ENCODE measurements around the gene SELENOO.
A peak's percentile ranks its signal among the peaks of the same experiment; 100 is the strongest.

The SELENOO gene

DNA sequence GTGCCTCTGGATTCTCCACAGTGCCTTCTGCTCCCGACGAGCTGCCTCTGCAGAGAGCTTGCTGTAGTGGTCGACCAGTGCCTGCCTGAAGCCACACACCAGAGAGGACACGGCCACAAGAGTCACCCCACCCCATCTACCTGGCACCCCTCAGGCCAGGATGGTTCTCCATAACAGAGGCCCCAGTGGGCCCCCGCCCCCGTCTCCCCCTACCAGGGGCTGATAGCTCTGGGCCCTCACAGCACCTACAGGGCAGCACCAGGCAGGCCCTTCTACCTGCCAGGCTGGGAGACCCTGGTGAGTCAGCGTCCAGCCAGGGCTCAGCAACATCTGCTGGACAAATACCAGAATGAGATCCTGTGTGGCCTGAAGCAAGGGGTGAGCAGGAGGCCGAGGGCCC is 21.7 kb downstream of the SELENOO start:
- H3K4me3 ChIP-seq (ENCODE audit: low read length): no peak overlapping the region
- DNase-seq (ENCODE audit: low read depth, low spot score): no peak

DNA sequence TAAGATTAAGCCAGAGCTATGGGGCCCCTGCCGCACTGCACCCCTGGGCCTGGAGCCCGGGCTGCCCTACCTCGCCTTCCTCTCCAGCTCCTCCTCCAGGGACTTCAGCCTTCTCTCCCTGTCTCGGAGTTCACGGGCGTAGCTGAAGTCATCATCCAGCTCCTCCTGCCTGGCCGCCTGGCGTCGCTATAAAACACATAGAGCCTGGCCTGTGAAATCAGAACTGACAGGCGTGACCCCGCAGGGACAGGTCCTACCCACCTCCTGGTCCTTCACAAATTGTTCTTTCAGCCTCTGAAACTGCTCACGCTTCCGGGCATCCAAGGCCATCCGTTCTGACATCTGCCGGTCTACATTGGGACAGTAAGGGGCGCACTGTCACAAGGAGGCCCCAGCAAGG is 23.3 kb downstream of the SELENOO start:
- DNase-seq (ENCODE audit: low read depth, low spot score): no peak
- no peak overlapping the region for H3K4me3 ChIP-seq (ENCODE audit: low read length)

DNA sequence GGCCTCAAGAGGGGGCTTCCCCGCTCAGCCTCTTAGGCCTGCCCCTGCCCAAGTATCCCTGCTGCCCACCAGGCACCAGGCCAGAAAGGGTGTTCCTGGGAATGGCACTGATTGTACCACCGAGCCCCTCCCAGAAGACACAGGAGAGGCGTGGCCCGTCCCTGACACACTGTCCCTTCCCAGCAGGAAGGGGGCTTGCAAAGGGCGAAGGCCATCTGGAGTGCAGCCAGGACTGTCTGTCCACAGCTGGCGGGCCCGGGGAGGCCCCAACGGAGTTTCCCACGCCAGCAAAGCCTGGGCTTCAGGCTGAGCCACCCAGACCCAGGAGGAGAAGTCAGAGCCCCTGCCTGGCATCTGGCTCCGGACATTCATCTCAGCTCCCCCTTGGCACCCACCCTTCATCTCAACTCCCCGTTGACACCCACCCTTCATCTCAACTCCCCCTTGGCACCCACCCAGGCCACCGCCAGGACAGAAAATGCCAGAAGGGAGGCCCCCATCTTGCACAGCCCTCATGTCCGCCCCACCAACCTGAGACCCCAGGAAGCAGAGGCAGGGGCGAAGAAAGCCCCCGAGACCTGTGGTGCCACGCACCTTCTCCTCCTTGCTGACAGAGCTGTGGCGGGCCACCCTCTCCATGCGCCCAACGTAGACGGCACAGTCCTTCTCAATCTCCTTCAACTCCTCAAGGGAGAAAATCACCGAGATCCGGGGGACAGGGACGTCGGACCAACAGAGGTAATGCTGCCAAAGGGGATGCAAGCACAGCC is 24.6 kb downstream of the SELENOO start:
- no peak overlapping the region for H3K4me3 ChIP-seq (ENCODE audit: low read length)
- DNase-seq (ENCODE audit: low read depth, low spot score): no peak

DNA sequence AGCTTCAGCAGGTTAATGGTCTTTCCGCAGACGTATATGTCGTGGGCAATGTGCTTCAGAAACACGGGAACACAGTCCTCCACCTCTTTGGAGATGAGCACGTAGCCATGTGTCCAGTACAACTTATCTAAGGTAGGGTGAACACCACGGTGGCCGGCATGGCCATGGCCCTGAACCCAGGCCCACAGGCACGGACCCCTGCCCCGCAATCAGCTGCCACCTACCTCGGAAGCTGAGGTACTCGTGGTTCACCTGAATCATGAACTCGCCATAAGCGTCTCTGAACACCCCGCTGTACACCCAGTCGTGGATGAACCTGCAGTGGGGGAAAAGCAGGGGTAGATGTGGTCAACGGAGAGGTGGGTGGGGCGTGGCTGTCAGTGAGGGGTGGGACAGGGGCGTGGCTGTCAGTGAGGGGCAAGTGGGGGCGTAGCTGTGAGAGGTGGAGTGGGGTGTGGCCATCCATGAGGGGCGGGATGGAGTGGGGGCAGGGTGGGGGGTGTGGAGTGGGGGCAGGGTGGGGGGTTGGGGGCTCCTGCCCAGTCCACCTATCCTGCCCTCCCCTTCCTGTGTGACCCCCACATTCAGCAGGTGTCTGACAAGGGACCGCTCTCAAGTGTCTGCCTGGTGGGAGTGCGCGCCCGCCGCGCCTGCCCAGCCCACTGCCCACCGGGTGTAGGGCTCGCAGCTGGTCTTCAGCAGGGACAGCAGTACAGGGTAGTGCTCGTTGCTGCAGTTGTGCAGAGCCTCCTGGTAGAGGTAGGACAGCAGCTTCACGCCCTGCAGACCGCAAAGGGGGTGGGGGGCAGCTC is 25.5 kb downstream of the SELENOO start:
- no peak overlapping the region for H3K4me3 ChIP-seq (ENCODE audit: low read length)
- DNase-seq (ENCODE audit: low read depth, low spot score): no peak

DNA sequence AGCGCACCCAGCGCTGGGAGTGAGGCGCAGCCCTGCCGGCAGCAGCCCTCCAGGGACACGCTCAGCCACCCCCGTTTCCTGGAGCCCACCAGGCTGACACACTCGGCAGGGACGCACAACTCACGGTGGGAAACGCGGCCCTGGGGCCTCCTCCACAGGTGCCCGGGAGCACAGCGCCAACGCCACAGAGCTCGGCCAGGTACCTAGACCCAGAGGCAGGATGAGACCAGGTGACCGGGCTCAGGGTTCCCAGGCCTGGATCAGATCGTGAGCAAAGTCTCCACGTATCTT is 26.0 kb downstream of the SELENOO start:
- DNase-seq (ENCODE audit: low read depth, low spot score): no peak
- H3K4me3 ChIP-seq (ENCODE audit: low read length): no peak overlapping the region

DNA sequence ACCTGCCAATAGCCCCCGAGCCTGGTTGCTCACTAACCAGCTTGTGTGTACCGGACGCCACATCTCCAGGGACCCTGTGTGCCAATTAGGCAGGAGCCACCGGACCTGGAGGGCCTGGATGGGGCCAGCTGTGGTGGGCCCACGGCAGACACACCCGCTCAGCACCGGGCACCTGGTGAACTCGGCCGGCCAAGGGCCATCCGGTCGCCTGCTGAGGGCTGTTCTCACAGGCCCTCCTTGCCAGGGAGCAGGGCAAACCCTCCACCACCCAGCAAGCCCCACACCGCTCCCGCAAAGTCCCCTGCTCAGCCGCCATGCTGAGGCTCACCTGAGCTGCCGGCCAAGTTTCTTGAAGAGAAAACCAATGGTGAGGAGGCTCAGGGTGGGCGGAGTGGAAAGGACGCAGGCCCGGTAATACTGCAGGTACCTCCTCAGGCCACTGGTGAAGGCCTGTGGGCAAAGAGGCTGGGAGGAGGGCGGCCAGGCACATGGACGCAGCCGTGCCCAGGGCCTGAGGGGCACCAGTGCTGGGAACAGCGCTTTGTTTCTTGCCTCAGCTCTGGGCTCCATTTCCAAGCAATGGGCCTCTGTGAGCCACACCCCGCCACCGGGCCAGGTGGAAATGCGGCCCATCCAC is 26.9 kb downstream of the SELENOO start:
- no peak overlapping the region for H3K4me3 ChIP-seq (ENCODE audit: low read length)
- DNase-seq (ENCODE audit: low read depth, low spot score): no peak

DNA sequence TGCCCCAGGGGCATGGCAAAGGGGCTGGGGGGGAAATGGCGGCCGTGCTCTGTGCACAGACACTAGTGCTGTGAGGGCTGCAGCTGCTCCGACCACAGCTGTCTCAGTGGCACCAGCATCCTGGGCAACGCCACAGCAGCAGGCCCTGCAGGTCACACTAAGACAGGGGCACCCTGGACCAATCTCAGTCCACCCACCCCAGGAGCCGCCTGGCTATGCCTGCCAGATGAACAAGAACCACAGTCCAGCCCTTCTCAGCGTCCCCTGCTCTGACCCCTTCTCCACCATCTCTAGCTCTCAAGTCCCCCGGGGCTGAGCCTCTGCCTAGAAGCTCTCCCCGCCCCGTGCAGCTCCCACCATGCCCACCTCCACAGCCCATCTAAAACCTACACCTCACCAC is 27.6 kb downstream of the SELENOO start:
- no peak for DNase-seq (ENCODE audit: low read depth, low spot score)
- no peak overlapping the region for H3K4me3 ChIP-seq (ENCODE audit: low read length)

DNA sequence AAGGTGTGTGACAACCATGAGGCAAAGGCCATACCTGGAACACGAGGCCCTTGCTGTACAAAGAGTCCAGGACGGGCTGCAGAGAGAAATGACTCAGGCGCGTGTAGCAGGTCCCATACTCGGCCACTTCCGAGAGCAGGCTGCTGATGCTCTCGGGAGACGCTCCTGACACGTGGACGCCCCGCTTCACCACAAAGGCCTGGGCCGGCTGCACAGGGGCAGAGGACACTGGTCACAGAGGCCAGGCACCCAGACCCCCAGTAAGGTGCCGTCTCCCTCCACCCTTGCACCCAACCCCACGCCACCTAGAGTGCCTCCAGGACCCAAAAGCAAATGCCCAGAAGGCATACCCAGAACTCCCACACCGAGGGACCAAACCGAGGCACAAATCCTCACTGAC is 28.6 kb downstream of the SELENOO start:
- H3K4me3 ChIP-seq (ENCODE audit: low read length): no peak overlapping the region
- DNase-seq (ENCODE audit: low read depth, low spot score): no peak

DNA sequence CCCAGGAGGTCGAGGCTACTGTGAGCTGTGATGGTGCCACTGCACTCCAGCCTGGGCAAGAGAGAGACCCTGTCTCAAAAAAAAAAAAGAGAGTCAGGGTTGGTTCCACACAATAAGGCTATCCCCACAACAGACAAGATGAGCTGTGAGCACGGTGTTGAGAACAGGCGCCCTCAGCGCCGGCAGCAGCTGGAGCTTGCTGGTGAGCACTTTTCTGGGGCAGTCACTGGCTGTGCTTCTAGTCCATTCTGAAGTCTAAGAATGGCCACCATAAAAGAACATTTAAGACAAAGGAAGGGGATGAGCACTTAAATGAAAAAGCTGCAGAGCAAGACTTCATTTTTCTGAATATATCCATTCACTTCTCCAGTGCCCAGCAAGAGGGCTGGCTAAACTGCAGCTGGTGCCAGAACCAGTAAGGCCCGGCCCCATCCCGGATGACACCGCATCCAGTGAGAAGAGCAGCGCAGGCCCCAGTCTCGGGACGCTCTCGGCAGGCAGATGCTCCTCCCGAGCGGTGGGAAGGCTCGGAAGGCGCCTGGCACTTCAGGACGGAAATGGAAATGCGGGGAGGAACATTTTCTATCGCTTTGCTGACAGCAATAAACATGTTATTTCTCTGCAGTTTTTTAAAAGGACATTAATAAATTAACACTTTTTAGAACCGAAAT is 31.8 kb downstream of the SELENOO start:
- no peak for DNase-seq (ENCODE audit: low read depth, low spot score)
- no peak overlapping the region for H3K4me3 ChIP-seq (ENCODE audit: low read length)

DNA sequence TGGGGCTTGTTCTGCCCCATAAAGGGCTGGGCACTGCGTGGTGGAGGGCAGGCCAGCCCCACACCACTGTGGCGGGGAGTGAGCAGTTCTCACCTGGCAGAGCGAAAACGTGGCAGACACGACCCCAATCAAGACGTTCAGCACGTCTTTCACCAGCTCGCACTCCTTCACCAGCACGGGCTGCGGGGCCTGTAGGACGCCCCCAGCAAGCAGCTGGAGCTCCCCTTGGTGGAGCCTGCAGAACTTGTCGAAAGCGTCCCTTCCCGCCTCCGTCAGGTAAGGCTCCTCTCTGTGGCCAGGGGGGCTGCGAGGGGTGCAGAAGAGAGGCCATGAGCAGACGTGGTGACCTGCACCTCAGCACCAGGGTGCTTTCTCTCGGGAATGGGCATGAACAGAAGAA is 32.4 kb downstream of the SELENOO start:
- DNase-seq (ENCODE audit: low read depth, low spot score): no peak
- no peak overlapping the region for H3K4me3 ChIP-seq (ENCODE audit: low read length)

DNA sequence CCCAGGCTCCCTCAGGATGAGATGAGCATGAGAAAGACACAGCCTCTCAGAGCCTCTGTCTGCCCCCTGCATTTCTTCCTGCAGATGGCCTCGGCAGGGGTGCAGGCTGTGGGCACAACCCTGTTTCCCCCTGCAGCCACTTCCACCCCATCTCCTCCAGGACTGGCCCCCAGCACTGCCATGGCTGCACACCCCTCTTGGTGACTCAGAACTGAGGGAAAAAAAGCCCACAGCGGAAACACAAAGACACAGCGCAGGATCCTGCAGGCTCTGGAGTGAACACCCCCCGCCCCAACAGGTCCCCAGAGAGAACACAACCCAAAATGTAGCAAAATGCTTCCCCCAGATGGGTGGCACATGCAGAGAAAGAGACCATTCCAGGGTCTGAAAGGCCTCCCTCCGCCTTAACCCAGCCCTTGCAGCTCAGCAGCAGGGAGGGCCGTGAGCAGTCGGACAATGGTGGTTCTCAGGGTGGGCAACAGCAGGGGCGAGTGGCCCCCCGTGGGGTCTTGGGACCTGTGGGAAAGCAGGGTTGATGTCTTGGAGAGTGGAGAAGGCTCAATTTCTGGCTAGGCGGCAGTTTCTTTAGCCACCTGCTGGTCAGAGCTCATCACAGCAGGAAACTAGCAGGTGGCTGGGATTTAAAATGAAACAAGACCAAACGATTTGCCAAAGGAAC is 36.1 kb downstream of the SELENOO start:
- peak; percentile 37 for DNase-seq (ENCODE audit: low read depth, low spot score)
- no peak overlapping the region for H3K4me3 ChIP-seq (ENCODE audit: low read length)

DNA sequence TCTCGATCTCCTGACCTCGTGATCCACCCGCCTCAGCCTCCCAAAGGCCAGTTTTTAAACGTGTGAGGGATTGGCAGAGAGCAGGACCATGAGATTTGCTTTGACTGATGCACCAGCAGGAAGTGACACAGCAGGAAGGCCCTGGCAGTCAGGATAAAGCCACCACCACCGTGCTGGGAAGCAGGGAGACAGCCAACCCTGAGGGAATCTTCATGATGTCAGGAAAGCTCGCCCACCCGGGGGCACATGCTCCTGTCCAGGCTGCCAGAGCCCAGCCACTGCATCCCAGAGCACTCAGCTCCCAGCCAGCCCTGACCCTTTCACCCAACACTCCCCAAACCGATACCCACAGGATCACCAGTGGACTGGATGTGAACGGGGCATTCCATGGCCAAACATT is 37.9 kb downstream of the SELENOO start:
- no peak for DNase-seq (ENCODE audit: low read depth, low spot score)
- no peak overlapping the region for H3K4me3 ChIP-seq (ENCODE audit: low read length)

DNA sequence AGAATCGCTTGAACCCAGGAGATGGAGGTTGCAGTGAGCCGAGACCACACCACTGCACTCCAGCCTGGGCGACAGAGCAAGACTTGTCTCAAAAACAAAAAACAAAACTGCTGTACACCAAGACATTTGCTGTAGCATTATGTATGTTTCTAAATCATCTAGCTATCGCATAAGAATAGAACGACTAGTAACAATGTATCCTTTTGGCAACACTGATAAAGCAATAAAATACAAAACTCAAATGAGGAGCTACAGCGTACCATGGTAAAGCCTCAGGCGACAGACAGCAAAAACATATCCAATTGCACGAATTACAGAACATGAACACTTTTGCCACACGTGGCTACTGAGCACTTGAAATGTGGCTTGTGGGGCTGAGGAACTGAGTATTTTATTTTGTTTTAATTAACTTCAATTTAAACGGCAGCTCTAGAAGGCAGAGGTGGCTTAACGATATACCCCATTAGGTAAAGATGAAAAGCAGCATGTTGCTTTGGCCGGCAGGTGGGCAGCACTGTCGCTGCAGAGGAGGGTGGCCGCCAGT is 41.7 kb downstream of the SELENOO start:
- no peak for DNase-seq (ENCODE audit: low read depth, low spot score)
- H3K4me3 ChIP-seq (ENCODE audit: low read length): no peak overlapping the region

DNA sequence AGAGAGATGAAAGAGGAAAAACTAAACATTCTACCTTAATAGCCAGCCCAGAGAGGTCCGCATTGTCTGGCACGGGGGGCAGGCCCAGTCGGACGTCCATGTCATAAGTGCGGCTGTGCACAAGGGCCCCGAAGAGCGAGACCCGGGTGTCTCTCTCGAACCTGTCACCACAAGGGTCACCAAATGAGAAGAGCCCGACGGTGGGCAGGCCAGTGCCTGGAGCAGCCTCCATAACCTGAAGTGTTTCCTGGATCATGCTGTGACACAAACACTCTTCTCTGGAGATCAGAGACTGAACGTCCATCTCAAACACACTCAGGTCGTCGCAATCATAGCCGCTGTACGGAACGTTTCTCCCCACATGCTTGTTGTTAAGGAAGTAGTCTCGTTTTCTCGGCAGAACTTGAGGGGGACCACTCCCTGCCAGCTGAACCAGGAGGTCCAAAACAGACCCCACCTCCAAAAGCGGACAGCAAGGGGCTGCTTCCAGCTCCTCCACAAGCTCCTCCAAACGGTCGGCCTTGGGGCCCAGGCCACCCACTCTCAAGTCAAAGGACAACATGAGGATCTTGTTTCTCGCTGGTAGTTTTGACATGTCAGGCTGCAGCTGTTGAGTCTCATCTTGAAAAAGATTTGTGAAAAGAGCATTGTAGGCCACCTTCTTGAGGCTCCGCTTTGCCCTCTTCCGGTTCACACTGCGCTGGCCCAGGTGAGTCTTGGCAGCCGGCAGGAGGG is 43.0 kb downstream of the SELENOO start:
- DNase-seq (ENCODE audit: low read depth, low spot score): no peak
- H3K4me3 ChIP-seq (ENCODE audit: low read length): peak overlapping the region; percentile 95

DNA sequence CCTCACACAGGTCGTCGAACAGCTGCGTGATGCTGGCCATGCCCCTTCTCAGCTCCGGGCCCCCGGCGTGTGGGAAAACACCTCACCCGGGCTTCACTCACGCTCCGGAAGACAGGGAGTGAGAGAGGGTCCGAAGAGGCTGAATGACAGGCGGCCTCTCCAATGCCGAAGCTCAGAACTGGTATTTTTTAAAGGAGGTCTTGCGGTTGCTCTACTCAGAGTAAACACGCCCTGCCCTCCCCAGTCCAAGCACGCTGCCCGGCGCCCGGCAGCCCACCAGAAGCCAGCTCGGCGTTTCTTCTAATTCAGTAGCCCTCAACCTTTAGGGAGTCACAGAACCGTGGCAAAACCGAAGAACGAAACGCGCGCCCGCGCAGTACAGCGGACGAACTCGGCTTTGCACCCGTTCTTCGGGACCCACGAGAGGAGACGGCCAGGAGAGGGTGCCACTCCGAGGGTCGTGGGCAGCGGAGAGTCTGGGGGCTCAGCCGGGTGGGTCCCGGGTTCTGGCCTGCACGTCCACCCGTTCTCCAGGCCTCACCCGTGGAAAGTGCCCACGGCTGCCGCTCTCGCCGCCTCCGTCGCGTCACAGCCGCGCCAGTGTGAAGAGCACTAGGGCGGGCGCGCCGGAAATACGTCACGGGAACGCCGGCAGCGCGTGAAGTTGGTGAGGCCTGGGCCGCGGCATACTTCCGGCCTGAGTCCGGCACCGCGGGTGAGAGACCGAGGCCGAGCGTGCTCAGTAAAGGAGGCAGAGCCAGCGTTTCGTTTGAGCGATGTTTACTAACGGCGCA is 43.8 kb downstream of the SELENOO start, which contains the start of gene TUBGCP6:
TUBGCP6 (minus strand) TSS at position 604 of the 794 bp plus-strand sequence; CDS start at position 40, 564 bp downstream.
- DNase-seq (ENCODE audit: low read depth, low spot score): peak; percentile 84
- peak within 1 kb of the TSS; percentile 95 for H3K4me3 ChIP-seq (ENCODE audit: low read length)

DNA sequence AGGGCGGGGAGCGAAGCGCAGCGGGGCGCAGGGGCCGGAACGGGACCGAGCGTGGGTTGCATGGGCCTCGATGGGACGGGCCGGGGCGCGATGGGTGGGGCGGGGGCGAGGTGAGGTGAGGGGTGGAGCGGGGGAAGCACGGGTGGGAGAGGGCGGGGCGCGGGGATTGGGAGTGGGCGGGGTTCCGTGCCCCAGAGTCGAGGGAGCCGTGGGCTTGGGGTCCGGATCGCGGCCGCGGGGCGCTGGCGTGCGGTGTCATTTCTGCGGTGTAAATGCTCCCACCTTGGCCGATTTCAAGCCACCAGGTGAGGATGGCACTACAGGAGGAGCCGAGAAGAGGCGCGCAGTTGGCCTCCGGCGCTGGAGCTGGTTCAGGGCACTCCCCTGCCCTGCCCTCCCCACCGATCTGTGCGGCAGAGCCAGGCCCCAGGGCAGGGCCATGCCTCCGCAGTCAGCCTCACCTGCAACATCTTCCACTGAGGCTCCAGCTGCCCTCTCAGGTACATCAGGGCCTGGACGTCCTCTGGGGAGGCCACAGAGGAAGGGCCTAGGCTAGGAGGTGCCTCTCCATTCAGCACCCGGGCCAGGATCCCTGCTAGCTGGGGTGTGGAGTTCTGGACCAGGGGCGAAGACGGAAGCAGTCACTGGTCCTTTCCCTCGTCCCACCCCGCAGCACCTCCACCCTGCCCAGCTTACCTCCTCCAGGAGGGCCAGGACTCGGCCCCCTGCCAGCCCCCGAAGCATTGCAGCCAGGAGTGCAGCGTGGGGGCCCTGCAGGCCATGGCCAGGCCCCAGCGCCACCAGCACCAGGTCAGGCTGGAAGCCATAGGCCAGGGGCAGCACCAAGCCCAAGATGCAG is 44.6 kb downstream of the SELENOO start:
- H3K4me3 ChIP-seq (ENCODE audit: low read length): peak overlapping the region; percentile 95
- no peak for DNase-seq (ENCODE audit: low read depth, low spot score)
